H1 (cell line): ENCODE data around the gene GIPC1. TPM values are rescaled to one million over a fixed set of nuclear protein-coding genes. Genes with fewer than 3 reads are reported as not detected.
A peak's percentile ranks its signal among the peaks of the same experiment; 100 is the strongest.

Source experiments
- CTCF ChIA-PET: fragments of 300-600 bp; sonication (Branson Sonifier 250); formaldehyde crosslinking; loops from one replicate; lab custom pipeline; 2021; ENCODE audit not compliant: partially characterized antibody; lab: Charles Lee
- POLR2A ChIA-PET: fragments of 300-600 bp; sonication (Branson Sonifier 250); formaldehyde crosslinking; loops from one replicate; lab custom pipeline; 2021; ENCODE audit warnings: inconsistent platforms; ENCODE audit not compliant: partially characterized antibody; lab: Charles Lee
- DNase-seq, 2 experiments: peaks; one replicate each; pipeline versions ENCODE4 v3.0.0 to v3.0.0-alpha.2; 2010 to 2022; ENCODE audit warnings: low spot score in 2 of 2, low read depth in 1 of 2, mixed read lengths in 1 of 2
- FAIRE-seq: peaks from 2 replicates; lab custom pipeline; 2011; peaks lifted over from hg19 to GRCh38; lab: Jason Lieb, UNC
- H2AFZ ChIP-seq: 2 replicates; pipeline ENCODE4 v1.8.1; 2012; ENCODE audit warnings: low read length, inconsistent platforms
- H2AK5ac ChIP-seq: 2 replicates; pipeline ENCODE4 v1.6.1; 2013; ENCODE audit warnings: low read depth, low read length
- H2BK120ac ChIP-seq: replicated peaks from 2 replicates; pipeline ENCODE3; 2013; ENCODE audit warnings: low read depth, low read length, inconsistent platforms
- H2BK12ac ChIP-seq: 2 replicates; pipeline ENCODE4 v1.6.1; 2013; ENCODE audit warnings: low read depth, low read length
- H2BK15ac ChIP-seq: 2 replicates; pipeline ENCODE4 v1.6.1; 2013; ENCODE audit warnings: low read length
- H2BK20ac ChIP-seq: 2 replicates; pipeline ENCODE4 v1.6.1; 2013; ENCODE audit warnings: low read length
- H2BK5ac ChIP-seq: 2 replicates; pipeline ENCODE4 v1.6.1; 2013; ENCODE audit warnings: low read depth, low read length
- H3K14ac ChIP-seq: 2 replicates; pipeline ENCODE4 v1.6.1; 2013; ENCODE audit warnings: inconsistent platforms; ENCODE audit not compliant: insufficient read length
- H3K18ac ChIP-seq: 2 replicates; pipeline ENCODE4 v1.6.1; 2013; ENCODE audit warnings: low read length; ENCODE audit errors: extremely low read depth
- H3K23ac ChIP-seq: 2 replicates; pipeline ENCODE4 v1.6.1; 2013; ENCODE audit warnings: inconsistent platforms; ENCODE audit not compliant: insufficient read length
- H3K23me2 ChIP-seq: 2 replicates; pipeline ENCODE4 v1.6.1; 2013; ENCODE audit warnings: low read depth, low read length
- H3K27ac ChIP-seq: 2 replicates; pipeline ENCODE4 v1.6.1; 2011; ENCODE audit warnings: low read depth, low read length, inconsistent platforms
- H3K27me3 ChIP-seq, 4 experiments: replicated peaks in 1 of 4; 1 replicate in 1 of 4; 2 replicates in 3 of 4; pipeline versions ENCODE4 v1.6.1 to v1.8.1; 2011 to 2013; ENCODE audit warnings: low read length in 3 of 4, mild to moderate bottlenecking in 3 of 4, inconsistent platforms in 2 of 4, mixed read lengths in 2 of 4, moderate library complexity in 1 of 4; ENCODE audit not compliant: control insufficient read depth in 3 of 4, insufficient read depth in 3 of 4; ENCODE audit errors: extremely low read depth in 1 of 4
- H3K36me3 ChIP-seq, 4 experiments: 2 replicates each; pipeline versions ENCODE4 v1.6.1 to v1.8.1; 2011 to 2013; ENCODE audit warnings: mild to moderate bottlenecking in 4 of 4, low read length in 3 of 4, moderate library complexity in 2 of 4, control low read depth in 1 of 4, inconsistent platforms in 1 of 4; ENCODE audit not compliant: insufficient read depth in 4 of 4, control insufficient read depth in 2 of 4
- H3K4ac ChIP-seq: replicated peaks from 2 replicates; pipeline ENCODE3; 2013; ENCODE audit warnings: low read length, low read depth, mixed read lengths, inconsistent platforms; ENCODE audit not compliant: insufficient read length
- H3K4me1 ChIP-seq, 4 experiments: replicated peaks in 1 of 4; 1 replicate in 1 of 4; 2 replicates in 3 of 4; pipeline versions ENCODE4 v1.6.1 to v1.8.1; 2011 to 2013; ENCODE audit warnings: low read length in 3 of 4, inconsistent platforms in 2 of 4, mixed read lengths in 1 of 4; ENCODE audit not compliant: insufficient read depth in 4 of 4, control insufficient read depth in 3 of 4
- H3K4me2 ChIP-seq, 2 experiments: 2 replicates each; pipeline versions ENCODE4 v1.6.1 to v1.8.1; 2011 to 2013; ENCODE audit warnings: low read depth in 2 of 2, low read length in 2 of 2, control low read depth in 1 of 2, inconsistent platforms in 1 of 2, mild to moderate bottlenecking in 1 of 2; ENCODE audit not compliant: insufficient read depth in 1 of 2
- H3K4me3 ChIP-seq, 4 experiments: fragments of 200-600, 300-600 bp in 1 of 4; sonication (generic), shearing (Covaris generic), sonication (Bioruptor Twin) in 1 of 4; 2 replicates each; pipeline versions ENCODE4 v1.5.1 to v1.8.1; 2011 to 2016; ENCODE audit warnings: low read length in 4 of 4, low read depth in 3 of 4, control low read depth in 2 of 4, inconsistent platforms in 2 of 4, mild to moderate bottlenecking in 2 of 4, mixed read lengths in 1 of 4, moderate library complexity in 1 of 4; ENCODE audit not compliant: insufficient read depth in 2 of 4; ENCODE audit errors: extremely low read depth in 1 of 4
- H3K56ac ChIP-seq: replicated peaks from 2 replicates; pipeline ENCODE3; 2013; ENCODE audit warnings: low read depth, mild to moderate bottlenecking, mixed read lengths, low read length, inconsistent platforms; ENCODE audit not compliant: insufficient read length
- H3K79me1 ChIP-seq: 2 replicates; pipeline ENCODE4 v1.6.1; 2013; ENCODE audit warnings: low read depth, low read length, control low read depth
- H3K79me2 ChIP-seq, 2 experiments: 2 replicates each; pipeline versions ENCODE4 v1.6.1 to v1.8.1; 2012 to 2013; ENCODE audit warnings: low read length in 2 of 2, mild to moderate bottlenecking in 2 of 2, inconsistent platforms in 1 of 2; ENCODE audit not compliant: insufficient read depth in 2 of 2, control insufficient read depth in 1 of 2
- H3K9ac ChIP-seq, 4 experiments: replicated peaks in 1 of 4; 1 replicate in 1 of 4; 2 replicates in 3 of 4; pipeline versions ENCODE4 v1.6.1 to v1.8.1; 2011 to 2013; ENCODE audit warnings: low read depth in 3 of 4, low read length in 3 of 4, control low read depth in 2 of 4, mild to moderate bottlenecking in 2 of 4, moderate library complexity in 2 of 4, inconsistent platforms in 1 of 4; ENCODE audit errors: extremely low read depth in 1 of 4
- H3K9me3 ChIP-seq, 2 experiments: 2 replicates each; pipeline versions ENCODE4 v1.6.1 to v1.8.1; 2012 to 2013; ENCODE audit warnings: mild to moderate bottlenecking in 2 of 2, moderate library complexity in 2 of 2, control low read depth in 1 of 2, inconsistent platforms in 1 of 2, low read depth in 1 of 2, low read length in 1 of 2, mixed read lengths in 1 of 2; ENCODE audit not compliant: insufficient read depth in 2 of 2
- H4K20me1 ChIP-seq, 2 experiments: replicated peaks in 1 of 2; 2 replicates each; pipeline versions ENCODE3 to v1.8.1; 2011 to 2013; ENCODE audit warnings: inconsistent platforms in 2 of 2, low read length in 2 of 2, mild to moderate bottlenecking in 1 of 2; ENCODE audit not compliant: insufficient read depth in 2 of 2, control insufficient read depth in 1 of 2
- H4K5ac ChIP-seq: 2 replicates; pipeline ENCODE4 v1.6.1; 2013; ENCODE audit warnings: low read length, low read depth, mixed read lengths, inconsistent platforms; ENCODE audit not compliant: insufficient read length
- H4K8ac ChIP-seq: 2 replicates; pipeline ENCODE4 v1.8.0; 2013; ENCODE audit warnings: mild to moderate bottlenecking, moderate library complexity, low read length, inconsistent platforms; ENCODE audit not compliant: insufficient read depth; ENCODE audit errors: extremely low read depth
- H4K91ac ChIP-seq: replicated peaks from 2 replicates; pipeline ENCODE3; 2013; ENCODE audit warnings: low read length, mixed read lengths, inconsistent platforms; ENCODE audit not compliant: insufficient read length
- CHD2 ChIP-seq: IDR thresholded peaks from 2 replicates; pipeline ENCODE4 v1.6.1; 2012; ENCODE audit warnings: low read length, improper control_type of control experiment
- CREB1 ChIP-seq: IDR thresholded peaks from 2 replicates; pipeline ENCODE4 v1.6.1; 2012; ENCODE audit warnings: inconsistent platforms
- EP300 ChIP-seq, 2 experiments: IDR thresholded peaks; 1 replicate in 1 of 2; 2 replicates in 1 of 2; pipeline ENCODE4 v1.6.1; 2011 to 2012; ENCODE audit warnings: low read depth in 2 of 2, low read length in 2 of 2, mild to moderate bottlenecking in 2 of 2, borderline replicate concordance in 1 of 2, inconsistent platforms in 1 of 2, moderate library complexity in 1 of 2
- EZH2 ChIP-seq: fragments of 200-600 bp; sonication (generic); IDR thresholded peaks from 2 replicates; pipeline ENCODE4 v1.7.1; 2012; ENCODE audit warnings: low read depth, mild to moderate bottlenecking, moderate library complexity, low read length, inconsistent platforms; ENCODE audit not compliant: severe bottlenecking
- GABPA ChIP-seq: IDR thresholded peaks from 2 replicates; pipeline ENCODE4 v1.6.1; 2011; ENCODE audit warnings: mild to moderate bottlenecking, low read length, moderate library complexity, borderline replicate concordance; ENCODE audit not compliant: insufficient read depth
- MAX ChIP-seq: IDR thresholded peaks from 2 replicates; pipeline ENCODE4 v1.6.1; 2012; ENCODE audit warnings: inconsistent platforms
- RAD21 ChIP-seq, 2 experiments: IDR thresholded peaks in 1 of 2; conservative IDR thresholded peaks in 1 of 2; 2 replicates each; pipeline ENCODE4 v1.6.1; 2011; ENCODE audit warnings: low read depth in 2 of 2, low read length in 2 of 2, improper control_type of control experiment in 1 of 2, inconsistent platforms in 1 of 2, mild to moderate bottlenecking in 1 of 2, moderate library complexity in 1 of 2
- TAF7 ChIP-seq: optimal IDR thresholded peaks from 2 replicates; pipeline ENCODE3; 2011; ENCODE audit warnings: low read depth, mild to moderate bottlenecking, inconsistent platforms, low read length, moderate library complexity, borderline replicate concordance
- TBP ChIP-seq: IDR thresholded peaks from 2 replicates; pipeline ENCODE4 v1.6.1; 2011; ENCODE audit warnings: low read depth, low read length, improper control_type of control experiment
- TCF12 ChIP-seq: IDR thresholded peaks from 2 replicates; pipeline ENCODE4 v1.6.1; 2011; ENCODE audit warnings: low read depth, mild to moderate bottlenecking, low read length
- WGBS, 2 experiments: shearing (Covaris generic) in 1 of 2; methylation state at CpG; one replicate each; pipeline versions ENCODE4 v1.1.6 to v1.1.7; 2013 to 2015; ENCODE audit warnings: low lambda C conversion rate in 2 of 2, mixed read lengths in 2 of 2, inconsistent platforms in 1 of 2, low coverage in 1 of 2, missing lambda C conversion rate in 1 of 2; ENCODE audit not compliant: insufficient replicate concordance in 2 of 2, insufficient coverage in 1 of 2, insufficient read length in 1 of 2; ENCODE audit errors: extremely low coverage in 1 of 2, missing lambda C conversion rate in 1 of 2; 5-methylcytosine and 5-hydroxymethylcytosine counted together
- polyA plus RNA-seq, 7 experiments: library from polyadenylated mRNA; depleted of rRNA in 3 of 7; stranded (reverse) in 5 of 7; unstranded in 2 of 7; fragments of >200 nt in 5 of 7; fragments of 200-250 nt in 2 of 7; gene quantifications; 1 replicate in 5 of 7; 2 replicates in 1 of 7; 4 replicates in 1 of 7; pipeline versions ENCODE4 v1.2.1 to v1.2.3, GENCODE V29; 2011 to 2013; ENCODE audit warnings: missing spikeins in 2 of 7, mixed read lengths in 2 of 7
- total RNA-seq: library from RNA; stranded (reverse); fragmentation: NEBNext Ultra II Directional; extraction: Animal tissue kit (Norgen Biotek cat#: 25700); gene quantifications from 2 replicates; pipeline ENCODE4 v1.2.1, GENCODE V29; 2021

Gene GIPC1
- total and polyA plus RNA-seq, 2 of the 8 experiments (the other 6 are each of a cell fraction or from before 2014, with no cell fraction given), result 65.6 to 72.0 TPM

GRCh38 chr19:14479975-14480699 is 15.8 kb downstream of the GIPC1 start:
- no peak overlapping the region for H4K5ac ChIP-seq
- H2BK12ac ChIP-seq, result no peak overlapping the region
- peak in 1 of 2 experiments; percentile 99 for DNase-seq
- CTCF ChIA-PET, result interaction anchor here (0.5 to 5.6 kb wide), 33 partner anchors 8 to 419 kb away, joined by 3 to 36 read pairs (median 4); partner anchors contain the start of genes ADGRE2, DNAJB1 and GIPC1
- no peak overlapping the region for H2BK15ac ChIP-seq
- no peak overlapping the region for H3K18ac ChIP-seq
- H3K23me2 ChIP-seq, result no peaks in the 10 kb centered on the region; the same call in 1 of the 2 replicates
- H3K79me1 ChIP-seq, result no peaks in the 10 kb centered on the region
- peaks cover 0 to 21% (median 9%) of the 10 kb centered on the region in 4 experiments; a peak in 6 of 7 replicates for H3K4me1 ChIP-seq
- POLR2A ChIA-PET, result interaction anchor here (0.6 to 7.0 kb wide), 7 partner anchors 13 to 772 kb away, joined by 3 to 45 read pairs (median 4); partner anchors contain the start of genes C19orf53 and GIPC1
- H3K27ac ChIP-seq, result 0 out of 2 replicates have a peak overlapping the region, but pooled peaks have one; percentile 12
- no peak overlapping the region for H3K14ac ChIP-seq
- no peak overlapping the region for H3K23ac ChIP-seq
- H2AK5ac ChIP-seq, result no peak overlapping the region
- no peak overlapping the region for H2AFZ ChIP-seq
- H3K4me2 ChIP-seq, result peak overlapping the region in 1 of 2 experiments; percentile 53; a peak in 1 of 4 replicates
- no peak overlapping the region for H4K8ac ChIP-seq
- no peak overlapping the region for H2BK20ac ChIP-seq
- no peaks in the 10 kb centered on the region for H3K79me2 ChIP-seq
- no peak overlapping the region for H3K56ac ChIP-seq
- H3K9me3 ChIP-seq, result no peaks in the 10 kb centered on the region
- no peak overlapping the region for H3K4ac ChIP-seq
- 56% methylated on average over 42 of the region's 43 CpGs; no CpG with 5 or more reads in 1 of the 2 experiments for WGBS, 2 experiments
- peaks cover 5 to 17% (median 10%) of the 10 kb centered on the region in 4 experiments; a peak in 6 of 8 replicates for H3K36me3 ChIP-seq
- H3K27me3 ChIP-seq, result no peaks in the 10 kb centered on the region
- H3K4me3 ChIP-seq, result no peak overlapping the region; a peak in 1 of 8 replicates
- H4K91ac ChIP-seq, result no peak overlapping the region
- H3K9ac ChIP-seq, result no peak overlapping the region
- FAIRE-seq, result no peak
- H2BK120ac ChIP-seq, result no peak overlapping the region
- H4K20me1 ChIP-seq, result peaks cover 0 to 8% of the 10 kb centered on the region in 2 experiments
- peak overlapping the region; percentile 60; the same call in 1 of the 2 replicates for H2BK5ac ChIP-seq
- TF ChIP-seq TBP (peak; percentile 58; the same call in 1 of the 2 replicates), EP300 (IDR thresholded peaks at IDR 0.05; ENCODE audit: borderline replicate concordance in 1 of 2, low read depth in 2 of 2, low read length in 2 of 2) (0 out of 3 replicates have a peak, but pooled peaks of 1 of the 2 experiments have one; percentile 45), TCF12 (0 out of 2 replicates have a peak, but pooled peaks have one; percentile 3), CHD2 (no peak), TAF7 (peak; percentile 38), GABPA (peak; percentile 23; the same call in 1 of the 2 replicates), RAD21 (IDR thresholded peaks at IDR 0.05 in 1 of 2, conservative IDR thresholded peaks at IDR 0.05 in 1 of 2; ENCODE audit: low read depth in 2 of 2, low read length in 2 of 2) (peak; percentile 66 to 79), EZH2 (no peak), MAX (peak; percentile 51), CREB1 (0 out of 2 replicates have a peak, but pooled peaks have one; percentile 35)
